ENCODE measurements around the gene DLL1. TPM values are rescaled to one million over a fixed set of nuclear protein-coding genes. Genes with fewer than 3 reads are reported as not detected.
A peak's percentile ranks its signal among the peaks of the same experiment; 100 is the strongest.

Gene DLL1
- total RNA-seq, 2 experiments from 2014 or later = 10.7 to 12.3 TPM

DNA sequence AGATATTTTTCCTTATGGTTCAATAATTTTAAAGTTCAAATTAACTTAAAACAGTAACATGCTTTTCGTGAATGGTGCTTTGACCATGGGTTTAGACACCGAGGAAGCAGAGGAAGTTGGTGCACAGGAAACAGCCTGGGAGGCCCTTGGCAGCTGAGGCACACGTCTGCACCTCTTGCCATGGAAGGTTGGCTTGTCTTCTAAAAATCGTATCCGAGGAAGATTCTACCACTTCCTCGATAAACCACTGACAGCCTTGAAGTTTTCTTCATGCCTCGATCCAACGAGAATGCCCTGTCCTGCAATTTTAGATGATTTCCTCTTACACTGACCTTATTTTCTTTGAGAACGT is 12.2 kb downstream of the DLL1 start:
- Mint-ChIP-seq H3K9me3 (ENCODE audit: insufficient read depth) (no peaks in the 10 kb centered on the region), H3K4me3 (peak overlapping the region; percentile 49), H3K27ac (peak overlapping the region; percentile 79), H3K27me3 (ENCODE audit: low read depth) (peaks cover 14% of the 10 kb centered on the region), H3K4me1 (ENCODE audit: low read depth) (peaks cover 35% of the 10 kb centered on the region), H3K36me3 (ENCODE audit: low read depth) (peaks cover 4% of the 10 kb centered on the region)
- peak; percentile 66 for ATAC-seq
- ChIA-PET CTCF (no interaction called here), POLR2A (no interaction called here)
- DNase-seq = no peak

DNA sequence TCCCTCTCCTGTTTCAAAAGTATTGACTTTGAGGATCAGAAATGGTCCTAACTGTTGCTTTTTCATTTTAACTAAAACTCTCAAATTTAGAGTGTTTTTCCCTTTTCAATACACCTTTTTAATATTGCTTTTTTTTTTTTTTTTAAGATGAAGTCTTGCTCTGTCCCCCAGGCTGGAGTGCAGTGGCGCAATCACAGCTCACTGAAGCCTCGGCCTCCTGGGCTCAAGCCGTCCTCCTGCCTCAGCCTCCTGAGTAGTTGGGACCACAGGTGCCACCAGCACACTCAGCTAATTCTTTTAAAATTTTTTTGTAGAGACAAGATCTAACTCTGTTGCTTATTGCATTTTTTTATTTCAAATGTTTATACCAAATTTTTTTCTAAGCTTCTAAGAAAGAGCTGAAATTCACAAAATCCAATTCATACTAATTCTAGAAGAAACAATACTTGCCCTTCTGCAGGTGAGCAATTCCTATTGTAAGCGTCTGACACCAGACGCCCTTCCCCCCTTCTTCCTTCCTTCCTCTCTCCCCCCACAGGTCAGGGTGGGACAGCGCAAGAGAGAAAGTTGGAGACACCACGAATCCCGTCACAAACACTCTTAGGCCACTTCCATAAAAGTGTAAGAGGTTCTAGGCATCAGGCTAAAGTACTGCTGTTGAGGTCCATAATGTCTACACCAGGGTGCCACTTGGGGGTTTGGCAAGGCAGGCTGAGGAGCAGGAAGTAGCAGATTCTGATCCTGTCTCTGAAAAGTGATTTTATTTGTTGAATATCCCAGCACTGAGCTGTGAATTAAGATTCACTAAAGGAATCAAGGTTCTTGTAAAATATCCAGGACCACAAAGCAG is 12.8 kb downstream of the DLL1 start:
- ATAC-seq (peak; percentile 38), DNase-seq (no peak)
- peaks cover 16% of the 10 kb centered on the region for H3K27me3 Mint-ChIP-seq (ENCODE audit: low read depth)
- H3K36me3 Mint-ChIP-seq (ENCODE audit: low read depth) = peaks cover 4% of the 10 kb centered on the region
- H3K4me3 Mint-ChIP-seq = peak overlapping the region; percentile 49
- H3K9me3 Mint-ChIP-seq (ENCODE audit: insufficient read depth) = no peaks in the 10 kb centered on the region
- POLR2A ChIA-PET = interaction anchor here (1.5 kb wide), 1 partner anchor 13 kb away, joined by 3 read pairs; the partner anchor contains the start of gene DLL1
- H3K4me1 Mint-ChIP-seq (ENCODE audit: low read depth) = peaks cover 39% of the 10 kb centered on the region
- CTCF ChIA-PET = interaction anchor here (0.7 to 1.1 kb wide), 2 partner anchors 12 to 14 kb away, joined by 3 to 4 read pairs; no protein-coding TSS in a partner anchor
- H3K27ac Mint-ChIP-seq = peak overlapping the region; percentile 79

DNA sequence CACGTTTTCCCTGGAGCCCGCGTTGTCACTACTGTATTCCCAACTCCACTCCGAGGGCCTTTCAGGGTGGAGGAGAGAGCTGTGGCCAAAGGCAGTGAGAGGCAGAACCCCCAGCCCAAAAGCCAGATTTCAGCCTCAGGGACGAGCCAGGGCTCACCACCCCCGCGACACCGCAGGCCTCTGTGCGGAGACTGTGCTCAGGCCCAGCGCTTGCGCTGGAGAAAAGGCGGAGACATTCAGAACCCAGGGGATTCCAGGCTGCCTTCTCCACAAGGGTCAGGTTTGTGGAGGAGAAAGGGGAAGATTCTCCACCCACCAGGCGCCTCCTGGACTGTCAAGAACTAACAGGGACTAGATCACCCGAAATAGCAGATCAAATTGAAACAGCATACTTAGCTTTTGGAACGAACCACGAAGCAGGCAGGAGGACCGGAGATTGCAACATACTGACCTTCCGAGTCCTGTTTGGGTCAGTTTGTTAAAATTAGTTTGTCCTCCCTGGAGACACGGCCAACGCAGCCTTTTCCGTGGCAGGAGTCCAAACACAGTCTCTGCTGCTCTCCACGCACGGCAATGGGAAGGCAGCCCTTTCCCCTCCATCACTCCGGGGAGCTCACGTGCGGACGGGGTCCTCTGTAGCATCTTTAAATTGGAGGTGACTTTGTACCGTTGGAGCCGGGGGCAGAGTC is 14.4 kb downstream of the DLL1 start:
- ChIA-PET POLR2A (no interaction called here), CTCF (no interaction called here)
- H3K4me1 Mint-ChIP-seq (ENCODE audit: low read depth) = peaks cover 53% of the 10 kb centered on the region
- DNase-seq (no peak), ATAC-seq (no peak)
- no peak overlapping the region for H3K27ac Mint-ChIP-seq
- no peaks in the 10 kb centered on the region for H3K36me3 Mint-ChIP-seq (ENCODE audit: low read depth)
- H3K27me3 Mint-ChIP-seq (ENCODE audit: low read depth) = peaks cover 16% of the 10 kb centered on the region
- no peak overlapping the region for H3K4me3 Mint-ChIP-seq
- H3K9me3 Mint-ChIP-seq (ENCODE audit: insufficient read depth) = no peaks in the 10 kb centered on the region

GRCh38 chr6:170274713-170275560 is 15.9 kb downstream of the DLL1 start:
- no peak overlapping the region for H3K4me3 Mint-ChIP-seq
- ChIA-PET CTCF (no interaction called here), POLR2A (interaction anchor here (0.7 kb wide), 1 partner anchor 33 kb away, joined by 3 read pairs; no protein-coding TSS in a partner anchor)
- no peak for ATAC-seq
- H3K9me3 Mint-ChIP-seq (ENCODE audit: insufficient read depth) = no peaks in the 10 kb centered on the region
- no peak for DNase-seq
- peaks cover 17% of the 10 kb centered on the region for H3K27me3 Mint-ChIP-seq (ENCODE audit: low read depth)
- H3K27ac Mint-ChIP-seq = no peak overlapping the region
- peaks cover 51% of the 10 kb centered on the region for H3K4me1 Mint-ChIP-seq (ENCODE audit: low read depth)
- no peaks in the 10 kb centered on the region for H3K36me3 Mint-ChIP-seq (ENCODE audit: low read depth)

DNA sequence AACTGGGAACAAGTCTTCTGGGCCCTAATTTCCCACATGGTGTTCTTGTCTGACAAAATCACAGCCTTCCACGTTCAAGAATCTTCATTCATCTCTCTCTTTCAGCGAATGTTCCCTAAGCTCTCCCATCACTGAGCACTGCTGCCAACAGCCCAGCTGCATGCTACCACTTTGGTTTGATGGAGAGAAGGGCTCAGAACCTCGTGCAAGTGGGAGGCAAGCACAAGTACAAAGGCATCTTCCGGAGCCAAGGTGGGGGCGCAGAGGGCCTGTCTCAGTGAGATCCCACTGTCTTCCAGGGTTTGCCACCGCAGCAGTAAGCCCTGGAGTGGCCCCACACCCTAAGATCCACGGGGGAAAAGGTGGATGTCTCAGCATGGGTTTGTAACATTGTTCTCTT is 17.2 kb downstream of the DLL1 start:
- Mint-ChIP-seq H3K9me3 (ENCODE audit: insufficient read depth) (no peaks in the 10 kb centered on the region), H3K4me1 (ENCODE audit: low read depth) (peaks cover 39% of the 10 kb centered on the region), H3K27ac (peak overlapping the region; percentile 16), H3K4me3 (no peak overlapping the region), H3K27me3 (ENCODE audit: low read depth) (peaks cover 13% of the 10 kb centered on the region), H3K36me3 (ENCODE audit: low read depth) (no peaks in the 10 kb centered on the region)
- no peak for DNase-seq
- ATAC-seq = no peak
- ChIA-PET CTCF (no interaction called here), POLR2A (no interaction called here)

DNA sequence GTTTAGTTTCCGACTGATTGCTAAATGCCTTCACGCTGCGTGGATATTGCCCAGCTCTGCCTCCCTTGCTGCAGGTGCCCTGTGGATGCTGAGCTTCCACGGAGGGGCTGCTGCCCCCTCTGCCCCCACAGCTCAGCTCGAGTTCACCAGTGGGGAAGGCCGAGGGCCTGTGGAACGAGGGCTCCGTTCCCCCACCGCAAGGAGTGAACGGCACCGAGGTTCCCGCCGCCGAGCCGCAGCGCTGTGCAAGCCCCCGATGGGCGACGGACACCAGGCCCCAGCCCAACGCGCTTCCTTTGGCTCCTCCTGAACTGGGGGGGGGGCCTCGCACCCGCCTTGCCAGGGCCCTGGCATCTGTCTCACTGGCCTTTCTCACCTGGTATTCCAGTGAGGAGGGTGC is 17.7 kb downstream of the DLL1 start:
- Mint-ChIP-seq H3K27ac (peak overlapping the region; percentile 3), H3K4me1 (ENCODE audit: low read depth) (peaks cover 34% of the 10 kb centered on the region), H3K36me3 (ENCODE audit: low read depth) (no peaks in the 10 kb centered on the region), H3K4me3 (no peak overlapping the region), H3K9me3 (ENCODE audit: insufficient read depth) (no peaks in the 10 kb centered on the region), H3K27me3 (ENCODE audit: low read depth) (peaks cover 13% of the 10 kb centered on the region)
- ChIA-PET CTCF (no interaction called here), POLR2A (no interaction called here)
- ATAC-seq (no peak), DNase-seq (no peak)

DNA sequence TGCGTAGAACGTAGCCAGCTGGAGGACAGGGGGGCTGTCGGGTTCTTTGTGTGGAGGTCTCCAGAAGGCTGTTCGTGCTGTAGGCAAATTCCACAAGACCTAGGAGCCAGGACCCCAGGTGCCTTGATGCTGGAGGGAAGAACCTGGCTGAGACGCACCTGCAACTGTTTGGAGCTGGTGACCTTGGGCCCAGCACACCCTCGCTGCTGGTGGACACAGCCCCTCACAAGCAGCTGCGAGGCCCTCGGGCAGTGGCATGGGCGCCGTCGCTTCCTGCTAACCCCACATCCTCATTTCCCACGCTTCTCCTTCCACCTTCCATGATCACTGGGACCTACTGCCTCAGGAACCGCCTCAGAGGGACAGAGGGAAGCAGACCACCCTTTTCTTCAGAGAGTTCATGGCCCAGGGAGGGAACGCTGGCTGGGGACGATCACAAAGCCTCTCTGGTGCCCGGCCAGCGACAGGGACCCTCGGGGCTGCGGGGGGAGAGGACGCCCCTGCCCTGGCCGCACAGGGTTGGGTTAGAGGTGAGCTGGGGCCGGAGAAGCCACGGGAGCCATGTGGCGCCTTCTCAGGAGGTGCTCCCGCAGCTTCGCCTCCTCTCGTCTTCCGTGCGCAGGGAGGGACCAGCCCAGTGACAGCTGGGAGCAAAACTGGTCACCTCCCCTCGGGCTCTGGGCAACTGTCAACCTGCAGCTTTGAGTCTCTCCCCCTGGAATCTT is 18.4 kb downstream of the DLL1 start:
- H3K4me1 Mint-ChIP-seq (ENCODE audit: low read depth) = peaks cover 28% of the 10 kb centered on the region
- ChIA-PET CTCF (interaction anchor here (1.1 kb wide), 2 partner anchors 8 to 10 kb away, joined by 3 read pairs; no protein-coding TSS in a partner anchor), POLR2A (interaction anchor here (0.6 to 1.4 kb wide), 5 partner anchors 19 to 561 kb away, joined by 3 to 6 read pairs (median 3); no protein-coding TSS in a partner anchor)
- no peak for DNase-seq
- no peaks in the 10 kb centered on the region for H3K9me3 Mint-ChIP-seq (ENCODE audit: insufficient read depth)
- no peaks in the 10 kb centered on the region for H3K36me3 Mint-ChIP-seq (ENCODE audit: low read depth)
- peaks cover 13% of the 10 kb centered on the region for H3K27me3 Mint-ChIP-seq (ENCODE audit: low read depth)
- peak overlapping the region; percentile 87 for H3K27ac Mint-ChIP-seq
- no peak for ATAC-seq
- H3K4me3 Mint-ChIP-seq = peak overlapping the region; percentile 66

- ATAC-seq (peak; percentile 93), DNase-seq (peak; percentile 90)
- Mint-ChIP-seq H3K4me3 (peak overlapping the region; percentile 66), H3K9me3 (ENCODE audit: insufficient read depth) (no peaks in the 10 kb centered on the region), H3K4me1 (ENCODE audit: low read depth) (peaks cover 26% of the 10 kb centered on the region), H3K27me3 (ENCODE audit: low read depth) (peaks cover 11% of the 10 kb centered on the region), H3K36me3 (ENCODE audit: low read depth) (no peaks in the 10 kb centered on the region), H3K27ac (peak overlapping the region; percentile 87)
- CTCF ChIA-PET = interaction anchor here (1.1 kb wide), 2 partner anchors 8 to 9 kb away, joined by 3 read pairs; no protein-coding TSS in a partner anchor
- POLR2A ChIA-PET = interaction anchor here (0.7 to 1.4 kb wide), 4 partner anchors 20 to 520 kb away, joined by 3 to 6 read pairs (median 3); no protein-coding TSS in a partner anchor
Measured at GRCh38 chr6:170271771-170272314, 19.0 kb downstream of the DLL1 start.

- H3K4me3 Mint-ChIP-seq = peak overlapping the region; percentile 66
Measured at GRCh38 chr6:170270984-170271593, 19.8 kb downstream of the DLL1 start.

GRCh38 chr6:170269846-170270541 is 20.9 kb downstream of the DLL1 start:
- peaks cover 26% of the 10 kb centered on the region for H3K4me1 Mint-ChIP-seq (ENCODE audit: low read depth)
- H3K4me3 Mint-ChIP-seq = no peak overlapping the region
- no peak overlapping the region for H3K27ac Mint-ChIP-seq
- CTCF ChIA-PET = no interaction called here
- no peak for ATAC-seq
- no peaks in the 10 kb centered on the region for H3K9me3 Mint-ChIP-seq (ENCODE audit: insufficient read depth)
- DNase-seq = no peak
- peaks cover 19% of the 10 kb centered on the region for H3K27me3 Mint-ChIP-seq (ENCODE audit: low read depth)
- POLR2A ChIA-PET = interaction anchor here (0.6 kb wide), 1 partner anchor 411 kb away, joined by 3 read pairs; no protein-coding TSS in a partner anchor
- H3K36me3 Mint-ChIP-seq (ENCODE audit: low read depth) = no peaks in the 10 kb centered on the region

More at GRCh38 chr6:170270984-170271593, 19.8 kb downstream of the DLL1 start:
- ChIA-PET POLR2A (interaction anchor here (1.4 kb wide), 1 partner anchor 183 kb away, joined by 6 read pairs; no protein-coding TSS in a partner anchor), CTCF (interaction anchor here (1.1 kb wide), 1 partner anchor 8 kb away, joined by 3 read pairs; no protein-coding TSS in a partner anchor)
- ATAC-seq (no peak), DNase-seq (no peak)
- Mint-ChIP-seq H3K4me1 (ENCODE audit: low read depth) (peaks cover 26% of the 10 kb centered on the region), H3K27me3 (ENCODE audit: low read depth) (peaks cover 14% of the 10 kb centered on the region), H3K9me3 (ENCODE audit: insufficient read depth) (no peaks in the 10 kb centered on the region), H3K27ac (peak overlapping the region; percentile 87), H3K36me3 (ENCODE audit: low read depth) (no peaks in the 10 kb centered on the region)

Data from activated CD8-positive, alpha-beta T cell treated with anti-CD3 and anti-CD28 coated beads, Interleukin-2, amount 10 ng/mL, durations not matched to agents 7 days and 5 days (primary cell).